H1 (cell line): ENCODE data around the gene PUS7L. TPM values are rescaled to one million over a fixed set of nuclear protein-coding genes. Genes with fewer than 3 reads are reported as not detected.
A peak's percentile ranks its signal among the peaks of the same experiment; 100 is the strongest.

Experiments used
- CTCF ChIA-PET: fragments of 300-600 bp; sonication (Branson Sonifier 250); formaldehyde crosslinking; loops from one replicate; lab custom pipeline; 2021; ENCODE audit not compliant: partially characterized antibody; lab: Charles Lee
- POLR2A ChIA-PET: fragments of 300-600 bp; sonication (Branson Sonifier 250); formaldehyde crosslinking; loops from one replicate; lab custom pipeline; 2021; ENCODE audit warnings: inconsistent platforms; ENCODE audit not compliant: partially characterized antibody; lab: Charles Lee
- DNase-seq, 2 experiments: peaks; one replicate each; pipeline versions ENCODE4 v3.0.0 to v3.0.0-alpha.2; 2010 to 2022; ENCODE audit warnings: low spot score in 2 of 2, low read depth in 1 of 2, mixed read lengths in 1 of 2
- FAIRE-seq: peaks from 2 replicates; lab custom pipeline; 2011; peaks lifted over from hg19 to GRCh38; lab: Jason Lieb, UNC
- H2AFZ ChIP-seq: 2 replicates; pipeline ENCODE4 v1.8.1; 2012; ENCODE audit warnings: low read length, inconsistent platforms
- H2AK5ac ChIP-seq: 2 replicates; pipeline ENCODE4 v1.6.1; 2013; ENCODE audit warnings: low read depth, low read length
- H2BK120ac ChIP-seq: replicated peaks from 2 replicates; pipeline ENCODE3; 2013; ENCODE audit warnings: low read depth, low read length, inconsistent platforms
- H2BK12ac ChIP-seq: 2 replicates; pipeline ENCODE4 v1.6.1; 2013; ENCODE audit warnings: low read depth, low read length
- H2BK15ac ChIP-seq: 2 replicates; pipeline ENCODE4 v1.6.1; 2013; ENCODE audit warnings: low read length
- H2BK20ac ChIP-seq: 2 replicates; pipeline ENCODE4 v1.6.1; 2013; ENCODE audit warnings: low read length
- H2BK5ac ChIP-seq: 2 replicates; pipeline ENCODE4 v1.6.1; 2013; ENCODE audit warnings: low read depth, low read length
- H3K14ac ChIP-seq: 2 replicates; pipeline ENCODE4 v1.6.1; 2013; ENCODE audit warnings: inconsistent platforms; ENCODE audit not compliant: insufficient read length
- H3K18ac ChIP-seq: 2 replicates; pipeline ENCODE4 v1.6.1; 2013; ENCODE audit warnings: low read length; ENCODE audit errors: extremely low read depth
- H3K23ac ChIP-seq: 2 replicates; pipeline ENCODE4 v1.6.1; 2013; ENCODE audit warnings: inconsistent platforms; ENCODE audit not compliant: insufficient read length
- H3K23me2 ChIP-seq: 2 replicates; pipeline ENCODE4 v1.6.1; 2013; ENCODE audit warnings: low read depth, low read length
- H3K27ac ChIP-seq: 2 replicates; pipeline ENCODE4 v1.6.1; 2011; ENCODE audit warnings: low read depth, low read length, inconsistent platforms
- H3K27me3 ChIP-seq, 4 experiments: replicated peaks in 1 of 4; 1 replicate in 1 of 4; 2 replicates in 3 of 4; pipeline versions ENCODE4 v1.6.1 to v1.8.1; 2011 to 2013; ENCODE audit warnings: low read length in 3 of 4, mild to moderate bottlenecking in 3 of 4, inconsistent platforms in 2 of 4, mixed read lengths in 2 of 4, moderate library complexity in 1 of 4; ENCODE audit not compliant: control insufficient read depth in 3 of 4, insufficient read depth in 3 of 4; ENCODE audit errors: extremely low read depth in 1 of 4
- H3K36me3 ChIP-seq, 4 experiments: 2 replicates each; pipeline versions ENCODE4 v1.6.1 to v1.8.1; 2011 to 2013; ENCODE audit warnings: mild to moderate bottlenecking in 4 of 4, low read length in 3 of 4, moderate library complexity in 2 of 4, control low read depth in 1 of 4, inconsistent platforms in 1 of 4; ENCODE audit not compliant: insufficient read depth in 4 of 4, control insufficient read depth in 2 of 4
- H3K4ac ChIP-seq: replicated peaks from 2 replicates; pipeline ENCODE3; 2013; ENCODE audit warnings: low read length, low read depth, mixed read lengths, inconsistent platforms; ENCODE audit not compliant: insufficient read length
- H3K4me1 ChIP-seq, 4 experiments: replicated peaks in 1 of 4; 1 replicate in 1 of 4; 2 replicates in 3 of 4; pipeline versions ENCODE4 v1.6.1 to v1.8.1; 2011 to 2013; ENCODE audit warnings: low read length in 3 of 4, inconsistent platforms in 2 of 4, mixed read lengths in 1 of 4; ENCODE audit not compliant: insufficient read depth in 4 of 4, control insufficient read depth in 3 of 4
- H3K4me2 ChIP-seq, 2 experiments: 2 replicates each; pipeline versions ENCODE4 v1.6.1 to v1.8.1; 2011 to 2013; ENCODE audit warnings: low read depth in 2 of 2, low read length in 2 of 2, control low read depth in 1 of 2, inconsistent platforms in 1 of 2, mild to moderate bottlenecking in 1 of 2; ENCODE audit not compliant: insufficient read depth in 1 of 2
- H3K4me3 ChIP-seq, 4 experiments: fragments of 200-600, 300-600 bp in 1 of 4; sonication (generic), shearing (Covaris generic), sonication (Bioruptor Twin) in 1 of 4; 2 replicates each; pipeline versions ENCODE4 v1.5.1 to v1.8.1; 2011 to 2016; ENCODE audit warnings: low read length in 4 of 4, low read depth in 3 of 4, control low read depth in 2 of 4, inconsistent platforms in 2 of 4, mild to moderate bottlenecking in 2 of 4, mixed read lengths in 1 of 4, moderate library complexity in 1 of 4; ENCODE audit not compliant: insufficient read depth in 2 of 4; ENCODE audit errors: extremely low read depth in 1 of 4
- H3K56ac ChIP-seq: replicated peaks from 2 replicates; pipeline ENCODE3; 2013; ENCODE audit warnings: low read depth, mild to moderate bottlenecking, mixed read lengths, low read length, inconsistent platforms; ENCODE audit not compliant: insufficient read length
- H3K79me1 ChIP-seq: 2 replicates; pipeline ENCODE4 v1.6.1; 2013; ENCODE audit warnings: low read depth, low read length, control low read depth
- H3K79me2 ChIP-seq, 2 experiments: 2 replicates each; pipeline versions ENCODE4 v1.6.1 to v1.8.1; 2012 to 2013; ENCODE audit warnings: low read length in 2 of 2, mild to moderate bottlenecking in 2 of 2, inconsistent platforms in 1 of 2; ENCODE audit not compliant: insufficient read depth in 2 of 2, control insufficient read depth in 1 of 2
- H3K9ac ChIP-seq, 4 experiments: replicated peaks in 1 of 4; 1 replicate in 1 of 4; 2 replicates in 3 of 4; pipeline versions ENCODE4 v1.6.1 to v1.8.1; 2011 to 2013; ENCODE audit warnings: low read depth in 3 of 4, low read length in 3 of 4, control low read depth in 2 of 4, mild to moderate bottlenecking in 2 of 4, moderate library complexity in 2 of 4, inconsistent platforms in 1 of 4; ENCODE audit errors: extremely low read depth in 1 of 4
- H3K9me3 ChIP-seq, 2 experiments: 2 replicates each; pipeline versions ENCODE4 v1.6.1 to v1.8.1; 2012 to 2013; ENCODE audit warnings: mild to moderate bottlenecking in 2 of 2, moderate library complexity in 2 of 2, control low read depth in 1 of 2, inconsistent platforms in 1 of 2, low read depth in 1 of 2, low read length in 1 of 2, mixed read lengths in 1 of 2; ENCODE audit not compliant: insufficient read depth in 2 of 2
- H4K20me1 ChIP-seq, 2 experiments: replicated peaks in 1 of 2; 2 replicates each; pipeline versions ENCODE3 to v1.8.1; 2011 to 2013; ENCODE audit warnings: inconsistent platforms in 2 of 2, low read length in 2 of 2, mild to moderate bottlenecking in 1 of 2; ENCODE audit not compliant: insufficient read depth in 2 of 2, control insufficient read depth in 1 of 2
- H4K5ac ChIP-seq: 2 replicates; pipeline ENCODE4 v1.6.1; 2013; ENCODE audit warnings: low read length, low read depth, mixed read lengths, inconsistent platforms; ENCODE audit not compliant: insufficient read length
- H4K8ac ChIP-seq: 2 replicates; pipeline ENCODE4 v1.8.0; 2013; ENCODE audit warnings: mild to moderate bottlenecking, moderate library complexity, low read length, inconsistent platforms; ENCODE audit not compliant: insufficient read depth; ENCODE audit errors: extremely low read depth
- H4K91ac ChIP-seq: replicated peaks from 2 replicates; pipeline ENCODE3; 2013; ENCODE audit warnings: low read length, mixed read lengths, inconsistent platforms; ENCODE audit not compliant: insufficient read length
- CHD1 ChIP-seq: IDR thresholded peaks from 2 replicates; pipeline ENCODE4 v1.6.1; 2012; ENCODE audit warnings: low read depth, low read length, improper control_type of control experiment
- EGR1 ChIP-seq: IDR thresholded peaks from 2 replicates; pipeline ENCODE4 v1.6.1; 2011; ENCODE audit warnings: low read depth, low read length, borderline replicate concordance
- PHF8 ChIP-seq: fragments of 200-600 bp; sonication (generic); conservative IDR thresholded peaks from 2 replicates; pipeline ENCODE4 v1.7.1; 2012; ENCODE audit warnings: low read depth, mild to moderate bottlenecking, inconsistent platforms, low read length, moderate library complexity
- YY1 ChIP-seq: IDR thresholded peaks from 2 replicates; pipeline ENCODE4 v1.6.1; 2011; ENCODE audit warnings: low read depth, mild to moderate bottlenecking, low read length
- WGBS, 2 experiments: shearing (Covaris generic) in 1 of 2; methylation state at CpG; one replicate each; pipeline versions ENCODE4 v1.1.6 to v1.1.7; 2013 to 2015; ENCODE audit warnings: low lambda C conversion rate in 2 of 2, mixed read lengths in 2 of 2, inconsistent platforms in 1 of 2, low coverage in 1 of 2, missing lambda C conversion rate in 1 of 2; ENCODE audit not compliant: insufficient replicate concordance in 2 of 2, insufficient coverage in 1 of 2, insufficient read length in 1 of 2; ENCODE audit errors: extremely low coverage in 1 of 2, missing lambda C conversion rate in 1 of 2; 5-methylcytosine and 5-hydroxymethylcytosine counted together
- polyA plus RNA-seq, 7 experiments: library from polyadenylated mRNA; depleted of rRNA in 3 of 7; stranded (reverse) in 5 of 7; unstranded in 2 of 7; fragments of >200 nt in 5 of 7; fragments of 200-250 nt in 2 of 7; gene quantifications; 1 replicate in 5 of 7; 2 replicates in 1 of 7; 4 replicates in 1 of 7; pipeline versions ENCODE4 v1.2.1 to v1.2.3, GENCODE V29; 2011 to 2013; ENCODE audit warnings: missing spikeins in 2 of 7, mixed read lengths in 2 of 7
- total RNA-seq: library from RNA; stranded (reverse); fragmentation: NEBNext Ultra II Directional; extraction: Animal tissue kit (Norgen Biotek cat#: 25700); gene quantifications from 2 replicates; pipeline ENCODE4 v1.2.1, GENCODE V29; 2021
- TF ChIP-seq, protein P1 (sequence below): IDR thresholded peaks from 2 replicates; pipeline ENCODE4 v1.6.1; 2012; ENCODE audit warnings: inconsistent platforms

The PUS7L gene
- total and polyA plus RNA-seq, 2 of the 8 experiments (the other 6 are each of a cell fraction or from before 2014, with no cell fraction given): 3.6 to 26.8 TPM

DNA sequence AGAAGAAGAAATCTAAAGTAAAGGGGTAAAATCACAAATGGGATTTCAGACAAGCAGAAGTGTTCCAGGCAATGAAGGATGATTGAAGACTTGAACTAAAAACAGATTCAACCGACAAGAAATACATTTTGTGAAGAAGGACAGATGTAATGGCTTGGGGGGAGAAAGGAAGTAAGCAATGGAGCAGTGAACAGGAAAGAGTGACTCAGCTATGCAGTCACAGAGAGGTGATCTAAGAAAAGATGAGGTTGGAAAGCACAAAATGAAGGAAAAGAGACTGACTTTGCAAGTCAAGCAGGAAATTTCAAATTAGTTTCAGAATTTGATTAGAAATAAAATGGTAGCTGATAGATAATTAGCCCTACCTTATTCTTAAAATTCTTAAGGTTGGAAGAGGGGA is 66.5 kb downstream of the PUS7L start:
- H3K9me3 ChIP-seq: no peaks in the 10 kb centered on the region
- no peak overlapping the region for H2AFZ ChIP-seq
- H2BK5ac ChIP-seq: no peak overlapping the region
- no peaks in the 10 kb centered on the region for H4K20me1 ChIP-seq
- no peaks in the 10 kb centered on the region for H3K79me1 ChIP-seq
- H3K27ac ChIP-seq: no peak overlapping the region
- no peak for DNase-seq
- no peak for TF ChIP-seq YY1
- no peak for TF ChIP-seq CHD1
- no peak for TF ChIP-seq EGR1
- TF ChIP-seq, protein P1, sequence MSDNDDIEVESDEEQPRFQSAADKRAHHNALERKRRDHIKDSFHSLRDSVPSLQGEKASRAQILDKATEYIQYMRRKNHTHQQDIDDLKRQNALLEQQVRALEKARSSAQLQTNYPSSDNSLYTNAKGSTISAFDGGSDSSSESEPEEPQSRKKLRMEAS: no peak
- TF ChIP-seq PHF8: no peak
- no peak overlapping the region for H3K18ac ChIP-seq
- H3K9ac ChIP-seq: no peak overlapping the region
- H3K27me3 ChIP-seq: no peaks in the 10 kb centered on the region
- no peak overlapping the region for H4K5ac ChIP-seq
- no peak overlapping the region for H2BK120ac ChIP-seq
- no peak overlapping the region for H3K4ac ChIP-seq
- no peaks in the 10 kb centered on the region for H3K4me1 ChIP-seq
- peak; percentile 32 for FAIRE-seq
- no peak overlapping the region for H3K4me2 ChIP-seq
- no peak overlapping the region for H3K14ac ChIP-seq
- no peak overlapping the region for H2BK15ac ChIP-seq
- H2AK5ac ChIP-seq: no peak overlapping the region
- H3K23ac ChIP-seq: no peak overlapping the region
- ChIA-PET POLR2A (no interaction called here), CTCF (no interaction called here)
- no peaks in the 10 kb centered on the region for H3K36me3 ChIP-seq
- no peaks in the 10 kb centered on the region for H3K23me2 ChIP-seq
- 89% methylated on average over 1 of the region's 1 CpG; no CpG with 5 or more reads in 1 of the 2 experiments for WGBS, 2 experiments
- no peaks in the 10 kb centered on the region for H3K79me2 ChIP-seq
- H4K8ac ChIP-seq: no peak overlapping the region
- no peak overlapping the region for H2BK20ac ChIP-seq
- no peak overlapping the region for H3K4me3 ChIP-seq
- H3K56ac ChIP-seq: no peak overlapping the region
- H4K91ac ChIP-seq: no peak overlapping the region
- H2BK12ac ChIP-seq: no peak overlapping the region
